Neural crest cell (in vitro differentiated cells): ENCODE data around the gene ASAP2. TPM values are rescaled to one million over a fixed set of nuclear protein-coding genes. Genes with fewer than 3 reads are reported as not detected.

Experiments
- DNase-seq: peaks from one replicate; pipeline ENCODE4 v3.0.0; 2021; ENCODE audit warnings: low read depth, mixed read lengths, low spot score
- H3K27ac Mint-ChIP-seq: one replicate; pipeline ENCODE4 v1.8.0; 2021; ENCODE audit warnings: mild to moderate bottlenecking, mixed read lengths; ENCODE audit not compliant: unreplicated experiment
- H3K27me3 Mint-ChIP-seq: 2 replicates; pipeline ENCODE4 v1.8.0; 2021; ENCODE audit warnings: low read depth, mild to moderate bottlenecking, mixed read lengths
- H3K36me3 Mint-ChIP-seq: 2 replicates; pipeline ENCODE4 v1.8.0; 2021; ENCODE audit warnings: low read depth, mild to moderate bottlenecking, mixed read lengths
- H3K4me1 Mint-ChIP-seq: 2 replicates; pipeline ENCODE4 v1.8.0; 2021; ENCODE audit warnings: mixed read lengths
- H3K4me3 Mint-ChIP-seq: one replicate; pipeline ENCODE4 v1.8.0; 2021; ENCODE audit warnings: mild to moderate bottlenecking, mixed read lengths
- H3K9me3 Mint-ChIP-seq: 2 replicates; pipeline ENCODE4 v1.8.0; 2021; ENCODE audit warnings: mixed read lengths
- CTCF ChIP-seq: fragments of 200-600 bp; sonication (generic); conservative IDR thresholded peaks from 2 replicates; pipeline ENCODE4 v1.5.0; 2021; ENCODE audit warnings: antibody characterized with exemption, mild to moderate bottlenecking
- total RNA-seq: library from RNA; stranded (reverse); gene quantifications from 2 replicates; pipeline ENCODE4 v1.2.1, GENCODE V29; 2021

Gene ASAP2
- total RNA-seq, 1 donor from 2014 or later, result 48.6 TPM

- Mint-ChIP-seq H3K36me3 (peaks cover 15% of the 10 kb centered on the region), H3K4me3 (no peak overlapping the region), H3K27me3 (no peaks in the 10 kb centered on the region), H3K4me1 (peaks cover 36% of the 10 kb centered on the region), H3K9me3 (peaks cover 10% of the 10 kb centered on the region), H3K27ac (no peak overlapping the region)
- DNase-seq, result no peak
- no peak for TF ChIP-seq CTCF
Observed at GRCh38 chr2:9276901-9277451, 70.4 kb downstream of the ASAP2 start.

DNA sequence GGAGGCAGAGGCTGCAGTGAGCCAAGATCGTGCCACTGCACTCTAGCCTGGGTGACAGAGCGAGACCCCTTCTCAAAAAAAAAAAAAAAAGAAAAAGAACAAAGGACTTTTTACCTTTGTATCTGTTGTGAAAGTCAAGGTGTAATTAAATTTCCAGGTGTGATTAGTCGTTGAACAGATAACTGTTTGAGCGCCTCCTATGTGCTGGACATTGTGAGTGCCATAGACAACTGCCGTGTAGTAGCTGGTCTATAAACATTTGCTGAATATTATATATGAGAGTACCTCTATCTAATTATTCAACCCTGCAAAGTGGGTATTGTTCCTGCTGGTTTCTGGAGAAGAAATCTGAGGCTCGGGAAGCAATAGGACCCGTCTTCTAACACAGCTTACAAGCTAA is 71.8 kb downstream of the ASAP2 start:
- H3K27ac Mint-ChIP-seq, result no peak overlapping the region
- no peaks in the 10 kb centered on the region for H3K9me3 Mint-ChIP-seq
- H3K4me3 Mint-ChIP-seq, result no peak overlapping the region
- DNase-seq, result no peak
- H3K27me3 Mint-ChIP-seq, result no peaks in the 10 kb centered on the region
- H3K4me1 Mint-ChIP-seq, result peaks cover 27% of the 10 kb centered on the region
- no peak for TF ChIP-seq CTCF
- H3K36me3 Mint-ChIP-seq, result peaks cover 3% of the 10 kb centered on the region

GRCh38 chr2:9279426-9279825 is 72.8 kb downstream of the ASAP2 start:
- Mint-ChIP-seq H3K36me3 (peaks cover 3% of the 10 kb centered on the region), H3K4me3 (no peak overlapping the region), H3K27ac (no peak overlapping the region), H3K4me1 (peaks cover 21% of the 10 kb centered on the region), H3K9me3 (no peaks in the 10 kb centered on the region), H3K27me3 (no peaks in the 10 kb centered on the region)
- no peak for DNase-seq
- TF ChIP-seq CTCF, result no peak

- DNase-seq, result no peak
- Mint-ChIP-seq H3K27ac (no peak overlapping the region), H3K9me3 (no peaks in the 10 kb centered on the region), H3K27me3 (no peaks in the 10 kb centered on the region), H3K36me3 (peaks cover 3% of the 10 kb centered on the region), H3K4me1 (peaks cover 14% of the 10 kb centered on the region), H3K4me3 (no peak overlapping the region)
- no peak for TF ChIP-seq CTCF
Observed at GRCh38 chr2:9280224-9280623, 73.6 kb downstream of the ASAP2 start.

DNA sequence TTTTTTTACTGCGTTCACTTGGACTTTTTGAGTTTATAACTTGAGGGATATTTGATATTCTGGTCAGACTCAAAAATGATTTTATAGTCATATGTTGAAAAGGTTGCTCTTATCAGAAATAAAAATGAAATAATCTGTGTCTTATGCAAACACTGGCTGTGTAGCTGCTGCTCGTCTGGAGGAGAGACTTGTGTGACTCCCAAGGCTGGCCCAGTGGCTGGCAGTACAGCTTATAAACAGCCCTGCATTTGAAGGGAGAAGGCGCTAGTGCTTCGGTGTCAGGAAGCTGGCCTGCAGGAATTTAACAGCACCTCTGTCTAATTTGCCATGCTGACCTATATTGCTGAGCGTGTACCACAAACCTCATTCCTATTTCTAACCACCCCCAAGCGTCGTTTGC is 74.5 kb downstream of the ASAP2 start:
- no peak overlapping the region for H3K4me3 Mint-ChIP-seq
- H3K9me3 Mint-ChIP-seq, result no peaks in the 10 kb centered on the region
- no peak overlapping the region for H3K27ac Mint-ChIP-seq
- H3K4me1 Mint-ChIP-seq, result peaks cover 5% of the 10 kb centered on the region
- no peak for TF ChIP-seq CTCF
- peaks cover 3% of the 10 kb centered on the region for H3K36me3 Mint-ChIP-seq
- H3K27me3 Mint-ChIP-seq, result no peaks in the 10 kb centered on the region
- no peak for DNase-seq
